HEK293T (cell line): ENCODE data around the gene NEK4.

Source experiments
- CTCF ChIA-PET: fragments of 350-600 bp; formaldehyde crosslinking; extraction: SDS; loops from one replicate; lab custom pipeline; 2021; ENCODE audit warnings: antibody characterized with exemption, inconsistent platforms; lab: Yijun Ruan, JAX
- POLR2A ChIA-PET: fragments of 350-600 bp; formaldehyde crosslinking; extraction: SDS; loops from one replicate; lab custom pipeline; 2020; ENCODE audit warnings: antibody characterized with exemption, inconsistent platforms; lab: Yijun Ruan, JAX
- DNase-seq: peaks from one replicate; pipeline ENCODE4 v3.0.0; 2012; ENCODE audit warnings: mixed read lengths; ENCODE audit errors: extremely low spot score
- ARNT ChIP-seq: fragments of 450-650 bp; IDR thresholded peaks from 2 replicates; pipeline ENCODE4 v1.6.1; 2017; ENCODE audit warnings: mild to moderate bottlenecking
- BHLHE40 ChIP-seq: fragments of 450-650 bp; IDR thresholded peaks from 2 replicates; pipeline ENCODE4 v1.6.1; 2016; ENCODE audit warnings: mild to moderate bottlenecking, moderate library complexity, borderline replicate concordance
- CTBP1 ChIP-seq: fragments of 450-650 bp; IDR thresholded peaks from 2 replicates; pipeline ENCODE4 v1.6.1; 2016; ENCODE audit warnings: borderline replicate concordance
- ELF4 ChIP-seq: fragments of 450-650 bp; IDR thresholded peaks from 2 replicates; pipeline ENCODE4 v1.6.1; 2017; ENCODE audit warnings: antibody characterized with exemption
- FOXA1 ChIP-seq: fragments of 450-650 bp; IDR thresholded peaks from 2 replicates; pipeline ENCODE4 v1.6.1; 2016; ENCODE audit warnings: mild to moderate bottlenecking
- FOXK2 ChIP-seq: fragments of 450-650 bp; IDR thresholded peaks from 2 replicates; pipeline ENCODE4 v1.6.1; 2016; ENCODE audit warnings: mild to moderate bottlenecking
- FOXM1 ChIP-seq: fragments of 450-650 bp; IDR thresholded peaks from 2 replicates; pipeline ENCODE4 v1.6.1; 2017; ENCODE audit warnings: mild to moderate bottlenecking, borderline replicate concordance
- HDGF ChIP-seq: fragments of 450-650 bp; IDR thresholded peaks from 2 replicates; pipeline ENCODE4 v1.6.1; 2017; ENCODE audit warnings: antibody characterized with exemption, borderline replicate concordance
- L3MBTL2 ChIP-seq: fragments of 450-650 bp; conservative IDR thresholded peaks from 2 replicates; pipeline ENCODE4 v1.6.1; 2016; ENCODE audit warnings: mild to moderate bottlenecking
- LEF1 ChIP-seq: fragments of 450-650 bp; IDR thresholded peaks from 2 replicates; pipeline ENCODE4 v1.6.1; 2017; ENCODE audit warnings: mild to moderate bottlenecking, borderline replicate concordance
- NFRKB ChIP-seq: fragments of 450-650 bp; IDR thresholded peaks from 2 replicates; pipeline ENCODE4 v1.6.1; 2016; ENCODE audit warnings: mild to moderate bottlenecking, moderate library complexity
- PKNOX1 ChIP-seq: fragments of 450-650 bp; IDR thresholded peaks from 2 replicates; pipeline ENCODE4 v1.6.1; 2016
- SP1 ChIP-seq: fragments of 450-650 bp; IDR thresholded peaks from 2 replicates; pipeline ENCODE4 v1.6.1; 2017
- SUZ12 ChIP-seq: fragments of 450-650 bp; IDR thresholded peaks from 2 replicates; pipeline ENCODE4 v1.6.1; 2016; ENCODE audit warnings: mild to moderate bottlenecking
- TARDBP ChIP-seq: fragments of 450-650 bp; IDR thresholded peaks from 2 replicates; pipeline ENCODE4 v1.6.1; 2016
- ZNF384 ChIP-seq: fragments of 450-650 bp; IDR thresholded peaks from 2 replicates; pipeline ENCODE4 v1.6.1; 2016

Gene NEK4

DNA sequence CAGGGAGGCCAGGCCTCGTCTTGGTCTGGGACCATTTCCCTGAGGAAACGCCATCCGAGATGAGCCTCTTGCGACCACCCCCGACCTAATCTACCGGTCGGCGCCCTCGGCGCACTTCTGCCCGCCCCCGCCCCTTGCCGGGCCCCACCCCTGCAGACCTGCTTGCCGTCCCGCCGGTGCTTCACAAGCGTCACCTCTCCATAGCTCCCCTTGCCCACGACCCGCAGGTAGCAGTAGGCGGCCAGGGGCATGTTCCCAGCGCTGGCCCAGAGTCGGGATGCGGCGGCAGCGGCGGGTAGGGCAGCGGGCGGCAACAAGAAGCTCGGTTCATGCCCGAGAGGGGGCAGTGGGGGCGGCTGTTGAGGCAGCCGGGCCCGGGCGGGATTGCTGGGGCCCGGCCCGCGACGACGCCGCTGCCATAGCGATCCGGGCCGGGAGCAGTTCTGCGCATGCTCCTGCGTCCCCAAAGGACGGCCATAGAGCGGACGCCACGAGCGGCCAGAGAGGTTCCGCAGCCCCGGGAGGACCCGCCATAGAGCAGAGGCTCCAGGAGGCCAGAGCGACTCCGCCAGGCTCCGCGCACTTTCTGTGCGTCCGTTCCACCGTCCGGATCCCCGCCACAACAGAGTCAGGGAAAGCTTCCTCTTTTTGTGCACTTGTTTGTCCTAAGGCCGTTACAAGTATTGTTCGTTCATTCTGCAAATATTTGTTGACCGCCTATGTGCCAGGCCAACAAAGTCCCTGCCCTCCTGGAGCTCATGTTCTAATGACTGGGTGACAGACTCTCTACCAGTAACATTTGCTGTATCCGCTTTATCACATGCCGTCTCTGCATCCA, at the start of gene NEK4:
NEK4 (minus strand) TSS at position 445 of the 838 bp plus-strand sequence; CDS start at position 251, 194 bp downstream.
- CTCF ChIA-PET: interaction anchor here (0.6 to 0.8 kb wide), 3 partner anchors 16 to 288 kb away, joined by 3 to 4 read pairs (median 3); no protein-coding TSS in a partner anchor
- TF ChIP-seq L3MBTL2 (peak; percentile 69), ELF4 (no peak), NFRKB (0 out of 2 replicates have a peak, but pooled peaks have one; percentile 32), ZNF384 (no peak), HDGF (peak; percentile 37; the same call in 1 of the 2 replicates), TARDBP (no peak)
- DNase-seq: peak; percentile 97
- POLR2A ChIA-PET: interaction anchor here (0.6 to 3.2 kb wide), 22 partner anchors 11 to 253 kb away, joined by 3 to 35 read pairs (median 4); partner anchors contain the start of genes GLT8D1 and ITIH3

- CTCF ChIA-PET: interaction anchor here (0.6 to 2.2 kb wide), 6 partner anchors 8 to 79 kb away, joined by 4 to 12 read pairs (median 8); no protein-coding TSS in a partner anchor
- POLR2A ChIA-PET: interaction anchor here (1.2 kb wide), 1 partner anchor 49 kb away, joined by 4 read pairs; the partner anchor contains the start of gene NEK4
- no peak for DNase-seq
- TF ChIP-seq FOXA1: no peak
- no peak for TF ChIP-seq FOXK2
- TF ChIP-seq CTBP1: no peak
- no peak for TF ChIP-seq SUZ12
- no peak for TF ChIP-seq FOXM1
- TF ChIP-seq ZNF384: no peak
- no peak for TF ChIP-seq SP1
- no peak; the same call in 1 of the 2 replicates for TF ChIP-seq PKNOX1
- no peak for TF ChIP-seq ELF4
- TF ChIP-seq HDGF: no peak
- TF ChIP-seq L3MBTL2: no peak
- TF ChIP-seq ARNT: no peak
Observed at GRCh38 chr3:52819936-52820335, 49.2 kb upstream of the NEK4 start.

GRCh38 chr3:52817860-52818259, 47.1 kb upstream of the NEK4 start:
- no peak for DNase-seq
- ChIA-PET CTCF (no interaction called here), POLR2A (interaction anchor here (1.4 kb wide), 1 partner anchor 19 kb away, joined by 3 read pairs; no protein-coding TSS in a partner anchor)
- TF ChIP-seq TARDBP: no peak
- no peak for TF ChIP-seq LEF1
- no peak for TF ChIP-seq ARNT
- no peak for TF ChIP-seq SUZ12
- no peak for TF ChIP-seq FOXM1
- no peak for TF ChIP-seq CTBP1
- no peak for TF ChIP-seq NFRKB
- no peak for TF ChIP-seq ZNF384
- TF ChIP-seq PKNOX1: no peak
- TF ChIP-seq FOXA1: no peak
- no peak for TF ChIP-seq ELF4
- TF ChIP-seq HDGF: no peak
- TF ChIP-seq BHLHE40: no peak
- TF ChIP-seq SP1: no peak
- no peak for TF ChIP-seq L3MBTL2
- no peak for TF ChIP-seq FOXK2

DNA sequence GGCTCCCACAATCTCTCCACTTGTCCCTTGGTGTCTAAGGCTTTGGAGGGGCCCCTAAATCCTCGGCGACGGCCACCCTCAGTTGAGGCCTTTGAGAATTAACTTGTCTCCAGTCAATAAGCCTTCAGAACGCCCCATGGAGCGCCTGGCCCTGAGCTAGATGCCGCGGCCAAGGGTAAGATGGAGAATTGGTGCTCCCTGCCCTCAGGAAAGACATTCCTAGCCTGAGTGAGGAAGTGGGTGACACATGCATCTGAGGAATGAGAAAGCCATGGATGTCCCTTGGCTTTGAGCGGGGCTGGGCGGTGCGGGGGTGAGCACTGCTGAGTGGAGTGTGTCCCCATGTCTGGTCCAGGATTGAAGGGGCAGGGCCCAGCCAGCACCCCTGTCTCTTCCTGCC, 46.5 kb upstream of the NEK4 start:
- TF ChIP-seq TARDBP (no peak), BHLHE40 (no peak), ELF4 (no peak), FOXK2 (no peak), ZNF384 (no peak), SP1 (no peak), CTBP1 (no peak), ARNT (no peak), L3MBTL2 (no peak), LEF1 (no peak)
- ChIA-PET CTCF (no interaction called here), POLR2A (interaction anchor here (1.4 to 2.1 kb wide), 2 partner anchors 18 to 47 kb away, joined by 3 to 9 read pairs; partner anchors contain the start of gene NEK4)
- DNase-seq: no peak

DNA sequence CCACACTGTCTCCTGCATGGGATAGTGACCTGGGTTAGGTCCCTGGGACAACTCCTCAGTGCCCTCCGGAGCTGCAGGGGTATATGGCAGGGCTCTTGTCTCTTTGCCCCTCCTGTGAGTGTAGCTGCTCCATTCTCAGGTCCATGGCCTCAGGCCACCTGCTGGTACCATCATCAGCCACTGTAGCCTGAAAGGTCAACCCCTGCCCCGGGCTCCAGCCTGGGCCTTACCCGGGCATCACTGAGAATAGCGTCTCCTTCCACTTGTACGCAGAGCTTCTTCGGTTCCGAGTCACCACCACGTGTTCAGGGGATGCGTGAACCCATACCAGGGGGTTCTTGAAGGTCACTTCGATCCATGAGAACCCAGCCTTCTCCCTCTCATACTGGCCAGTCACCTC, 45.9 kb upstream of the NEK4 start:
- ChIA-PET CTCF (no interaction called here), POLR2A (interaction anchor here (1.4 to 2.1 kb wide), 2 partner anchors 18 to 46 kb away, joined by 3 to 9 read pairs; partner anchors contain the start of gene NEK4)
- TF ChIP-seq CTBP1 (no peak), HDGF (no peak), L3MBTL2 (no peak), ELF4 (no peak), TARDBP (no peak), SP1 (no peak), NFRKB (no peak), FOXA1 (no peak), LEF1 (no peak), ZNF384 (no peak), ARNT (no peak), SUZ12 (no peak), PKNOX1 (no peak), BHLHE40 (no peak)
- no peak for DNase-seq
